Limb (tissue), 2 donors: ENCODE results near the gene MGARP.
"Not testable (repeated sequence)": the region's sequence is repeated elsewhere in the genome, so short reads cannot be mapped to it uniquely, and the experiment has no call there.

Experiments
- DNase-seq, 2 donors: peaks; one replicate each; pipeline ENCODE4 v3.0.0-alpha.2; 2016; ENCODE audit errors: extremely low spot score in 2 of 2

The MGARP gene

DNA sequence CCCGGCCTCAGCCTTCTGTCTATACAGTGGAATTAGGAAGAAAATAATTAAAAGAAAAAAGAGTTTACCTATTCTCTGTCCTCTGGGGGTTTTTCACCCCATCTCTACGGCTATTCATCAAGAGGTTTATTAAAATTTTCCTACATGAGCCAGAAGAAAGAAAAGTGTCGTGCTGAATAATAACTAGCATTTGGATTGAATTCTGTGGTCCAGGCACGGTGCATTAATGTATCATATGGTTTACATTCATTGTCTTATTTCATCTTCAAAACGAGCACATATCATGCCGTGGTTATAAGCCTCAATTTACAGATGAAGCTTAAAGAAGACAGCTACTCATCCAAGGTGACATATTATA lies 15.9 kb upstream of the MGARP start:
- DNase-seq, result no peak

DNA sequence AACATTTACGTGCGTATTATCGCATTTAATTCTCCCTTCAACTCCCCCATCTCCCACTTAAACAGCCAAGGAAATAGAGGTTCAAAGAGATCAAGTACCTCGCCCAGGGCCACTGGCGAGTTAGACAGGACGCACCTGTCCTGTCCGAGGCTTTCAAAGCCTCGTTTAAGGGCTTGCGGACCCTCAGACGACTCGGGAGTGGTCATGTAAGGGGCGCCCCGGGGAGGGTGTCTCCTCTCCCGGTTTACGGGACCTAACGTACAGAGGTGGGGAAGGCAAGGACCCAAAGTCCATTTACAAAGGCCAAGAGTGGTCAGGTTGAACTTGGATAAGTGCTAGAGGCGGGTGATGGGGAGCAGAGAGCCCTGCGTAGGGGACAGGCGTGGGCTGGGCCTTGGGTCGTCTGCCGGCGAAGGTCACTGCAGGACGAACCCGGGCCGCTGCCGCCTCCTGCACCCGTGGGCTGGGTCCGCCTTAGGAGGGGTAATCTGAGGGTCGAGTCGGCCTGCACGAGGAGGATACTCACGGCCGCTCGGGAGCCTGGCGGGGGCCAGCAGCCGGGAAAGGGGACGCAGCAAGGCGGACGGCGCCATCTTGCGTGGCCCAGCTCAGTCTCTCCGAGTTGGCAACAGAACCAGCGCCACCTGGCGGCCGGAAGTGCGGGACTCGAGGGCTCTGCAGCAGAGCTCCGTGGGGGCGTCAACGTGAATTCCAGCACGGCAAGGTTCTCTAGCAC lies 15.3 kb upstream of the MGARP start:
- peak; percentile 95 to 99 for DNase-seq

DNA sequence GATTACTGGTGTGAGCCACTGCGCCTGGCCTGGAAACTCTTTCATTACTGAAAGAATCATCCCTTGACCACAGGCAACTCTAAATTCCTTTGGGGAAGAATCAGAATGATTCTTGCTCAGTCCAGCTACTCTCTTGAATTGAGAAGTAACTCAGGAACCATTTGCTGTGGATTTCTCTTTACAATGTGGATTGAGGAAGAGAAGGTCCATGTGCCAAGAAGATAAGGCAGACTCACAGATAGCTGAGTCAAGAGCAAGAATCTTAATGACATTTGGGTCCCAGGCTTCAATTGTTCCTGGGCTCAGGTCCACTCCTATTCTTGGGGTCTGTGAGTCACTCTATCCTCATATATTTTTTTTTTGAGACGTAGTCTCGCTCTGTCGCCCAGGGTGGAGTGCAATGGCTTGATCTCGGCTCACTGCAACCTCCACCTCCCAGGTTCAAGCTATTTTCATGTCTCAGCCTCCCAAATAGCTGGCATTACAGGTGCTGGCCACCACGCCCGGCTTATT lies 6.2 kb upstream of the MGARP start:
- DNase-seq, result no peak

DNA sequence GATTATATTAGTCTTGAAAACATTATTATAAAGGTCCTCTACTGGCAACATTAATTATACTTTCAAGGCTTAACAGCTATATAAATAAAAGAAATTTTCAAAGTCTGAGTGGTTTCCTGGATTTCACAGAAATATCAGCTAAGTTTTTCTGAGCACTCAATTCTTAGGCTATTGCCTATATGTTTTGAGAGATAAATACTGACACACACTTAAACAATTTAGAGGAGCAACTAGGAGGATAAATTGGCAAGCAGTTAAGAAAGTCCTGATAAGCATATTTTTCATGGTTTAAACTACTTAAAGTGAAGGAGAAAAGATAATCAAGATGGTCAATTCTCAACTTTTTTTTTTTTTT lies 2.7 kb upstream of the MGARP start:
- no peak for DNase-seq

DNA sequence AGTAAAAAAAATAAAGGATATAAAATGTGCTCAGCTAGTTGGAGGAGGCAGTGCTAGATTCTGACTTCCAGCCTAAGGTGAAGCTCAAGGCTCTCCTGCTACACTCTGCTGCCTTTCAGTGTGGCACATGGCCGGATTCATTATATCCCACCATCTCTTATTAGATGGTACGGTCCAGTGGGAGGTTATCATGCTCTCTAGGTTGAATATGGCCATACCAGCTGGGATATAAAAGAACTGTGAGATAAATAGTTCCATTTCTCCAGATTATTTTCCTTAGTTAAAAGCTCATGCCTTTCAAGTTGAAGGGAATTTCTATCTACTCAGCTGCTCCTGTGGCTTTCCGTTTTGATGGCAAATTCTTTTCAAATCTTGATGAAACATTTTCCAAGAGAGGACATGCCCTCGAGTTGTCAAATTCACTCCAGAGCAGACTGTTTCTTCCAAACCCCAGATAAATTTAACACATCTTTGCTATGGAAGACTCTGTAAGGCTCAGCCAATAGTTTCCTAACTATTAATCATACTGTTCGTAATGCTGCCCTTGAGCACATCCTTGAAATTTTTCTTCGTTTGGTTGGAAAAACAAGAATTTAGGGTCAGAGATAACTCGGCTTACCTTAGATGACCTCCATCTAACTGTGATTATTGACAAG lies 2.2 kb upstream of the MGARP start:
- no peak for DNase-seq

DNA sequence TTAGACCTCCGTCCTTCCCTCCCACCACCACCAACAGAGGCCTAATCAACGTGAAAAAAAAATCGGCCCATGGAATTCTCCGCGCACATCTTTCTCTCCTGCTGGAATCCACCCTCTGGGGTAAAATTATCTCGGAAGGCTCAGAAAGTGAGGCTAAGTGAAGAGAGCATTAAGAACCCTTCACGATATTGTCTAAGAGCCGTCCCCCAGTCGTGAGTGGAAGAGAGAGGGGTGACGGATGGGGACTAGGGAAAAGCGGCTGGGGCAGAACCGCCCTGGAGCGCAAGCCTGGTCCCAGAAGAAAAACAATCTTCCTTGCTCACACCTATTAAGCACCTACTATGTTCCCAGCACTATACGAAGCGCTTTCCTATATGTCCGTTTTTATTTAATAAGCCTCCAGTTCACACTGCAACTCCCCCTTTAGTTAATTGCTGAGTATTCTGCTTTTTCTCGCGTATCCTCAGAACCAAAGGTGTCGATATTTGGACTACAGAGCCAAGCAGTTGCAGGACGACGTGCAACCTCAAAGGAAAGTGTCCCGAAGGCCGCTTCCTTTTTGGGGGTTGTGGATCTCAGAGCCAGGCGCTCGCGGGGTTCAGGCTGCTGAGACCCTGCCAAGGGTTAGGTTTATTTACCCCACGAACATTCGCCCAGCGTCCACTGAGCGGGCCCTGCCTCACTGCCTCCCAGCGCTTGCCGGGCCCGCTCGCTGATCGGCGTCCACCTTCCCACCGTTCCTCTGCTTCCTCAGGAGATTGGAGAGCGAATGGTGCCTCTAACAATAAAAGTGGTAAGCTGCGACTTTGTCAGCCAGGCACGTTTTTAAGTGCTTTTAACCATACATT lies 889 bp downstream of the MGARP start:
- DNase-seq, result peak in 1 of 2 donors; percentile 46

DNA sequence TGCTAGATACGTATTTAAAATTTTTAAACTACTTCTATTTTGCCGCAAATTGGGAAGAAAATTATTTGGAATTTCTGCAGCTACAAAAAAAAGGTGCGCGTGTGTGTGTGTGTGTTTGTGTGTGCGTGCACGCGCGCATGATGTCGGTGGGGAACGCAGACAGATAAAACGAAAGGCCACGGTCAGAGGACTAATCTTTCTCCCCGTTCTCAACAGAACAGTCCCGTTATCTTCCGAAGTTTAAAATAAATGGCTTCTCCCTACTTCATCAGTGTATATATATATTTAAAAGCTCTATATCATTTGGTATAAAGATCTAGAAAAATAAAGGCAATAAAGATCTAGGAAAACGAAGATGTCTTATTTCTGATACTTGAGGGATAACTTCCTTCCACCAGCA lies 1.5 kb downstream of the MGARP start:
- DNase-seq, result no peak

DNA sequence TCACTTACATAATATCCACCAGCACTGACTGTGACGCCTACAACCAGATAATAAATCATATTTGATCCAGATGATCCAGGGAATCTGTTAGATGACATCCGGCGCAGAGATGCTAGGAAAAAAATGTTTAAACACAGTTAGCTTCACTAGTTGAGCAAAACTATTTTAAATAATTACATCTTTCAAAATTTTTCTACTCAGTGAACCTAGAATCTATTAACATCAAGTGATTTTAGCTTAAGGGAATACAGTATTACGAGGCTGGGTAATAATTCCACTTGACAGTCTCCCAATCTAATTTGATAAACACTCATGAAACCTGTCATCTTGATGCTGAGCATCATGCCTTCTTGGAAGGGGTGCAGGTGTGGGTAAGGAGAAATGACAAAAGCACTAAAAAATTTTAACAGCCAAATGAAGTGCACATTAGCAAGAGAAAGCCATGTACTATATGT lies 4.7 kb downstream of the MGARP start:
- no peak for DNase-seq

DNA sequence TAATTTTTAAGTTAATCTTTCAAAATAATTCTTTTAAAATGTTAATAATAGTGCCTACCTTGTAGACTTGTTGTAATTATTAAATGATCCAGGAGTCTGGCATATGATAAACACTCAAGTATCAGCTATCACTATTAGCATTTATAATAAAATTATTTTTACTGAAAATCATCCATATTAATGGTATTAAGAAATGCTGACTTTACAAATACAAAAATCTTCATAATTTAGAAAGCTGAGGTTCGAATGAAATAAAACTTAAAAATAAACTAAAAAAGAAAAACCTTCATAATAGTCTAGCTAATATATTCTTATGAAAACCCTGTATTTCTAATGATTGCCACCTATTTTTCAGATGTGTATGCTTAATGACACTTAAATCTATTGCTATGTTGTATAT lies 5.2 kb downstream of the MGARP start:
- no peak for DNase-seq

DNA sequence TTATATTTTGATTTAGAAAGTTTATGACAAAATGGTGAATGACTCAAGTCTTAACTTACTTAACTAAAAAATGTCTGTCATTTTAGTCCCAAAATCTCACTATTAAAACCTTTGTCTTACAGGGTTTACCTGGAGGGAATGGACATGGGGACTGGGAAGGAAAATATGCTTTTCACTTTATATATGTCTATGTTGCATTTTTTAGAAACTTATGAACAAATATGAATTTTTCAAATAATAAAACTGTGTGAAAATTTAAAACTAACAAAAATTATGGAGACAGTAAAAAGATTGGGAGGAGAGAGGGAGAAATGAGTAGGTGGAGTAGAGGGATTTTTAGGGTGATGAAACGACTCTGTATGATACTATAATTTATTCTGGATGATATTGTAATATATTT lies 6.2 kb downstream of the MGARP start:
- no peak for DNase-seq

DNA sequence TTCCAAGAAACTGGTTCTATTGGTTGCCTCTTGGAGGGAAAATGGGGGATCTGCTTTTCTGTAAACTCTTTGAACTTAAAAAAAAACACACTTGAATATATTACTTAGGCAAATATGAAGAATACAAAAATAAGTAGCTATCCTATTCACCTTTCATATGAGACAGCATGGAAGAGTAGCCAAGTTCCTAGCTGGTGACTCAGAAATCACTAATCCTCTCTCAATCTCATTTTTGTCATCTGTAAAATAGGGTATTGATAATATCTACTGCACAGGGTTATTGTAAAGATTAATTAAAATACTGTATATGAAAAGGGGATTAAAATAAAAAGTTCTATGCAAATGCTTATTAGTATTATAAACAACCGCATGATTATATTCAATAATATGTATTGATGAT lies 12.7 kb downstream of the MGARP start:
- no peak for DNase-seq

DNA sequence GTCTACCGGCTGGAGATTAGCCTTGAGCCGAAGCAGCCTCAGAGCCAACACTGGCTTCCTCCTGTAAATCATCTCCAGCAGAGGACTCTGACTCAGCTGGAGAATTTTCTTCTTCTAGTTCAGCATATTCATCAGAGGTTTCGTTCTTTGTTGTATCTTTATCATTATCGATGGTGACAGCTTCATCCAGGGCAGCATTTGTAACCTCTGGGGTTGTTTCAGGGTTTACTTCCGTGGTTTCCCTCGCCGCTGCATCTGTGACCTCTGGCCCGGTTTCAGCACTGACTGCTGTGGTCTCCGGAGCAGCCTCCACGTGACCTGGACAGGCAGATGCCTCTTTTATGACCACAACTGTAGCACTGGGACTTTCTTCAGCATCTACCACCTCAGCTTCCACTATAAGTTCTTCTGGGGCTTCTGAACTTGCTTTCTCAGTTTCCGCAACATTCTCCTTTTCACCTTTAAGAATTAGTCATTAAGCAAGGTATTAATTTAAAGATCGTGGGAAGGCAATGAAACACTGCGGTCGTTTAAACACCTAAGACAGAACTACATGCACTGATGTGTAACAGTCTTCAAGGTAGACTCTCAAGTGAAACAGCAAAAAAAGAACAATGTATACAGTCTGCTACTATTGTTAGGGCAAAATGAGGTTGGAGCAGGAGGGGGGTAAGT lies 13.3 kb downstream of the MGARP start:
- peak in 1 of 2 donors; percentile 42 for DNase-seq

DNA sequence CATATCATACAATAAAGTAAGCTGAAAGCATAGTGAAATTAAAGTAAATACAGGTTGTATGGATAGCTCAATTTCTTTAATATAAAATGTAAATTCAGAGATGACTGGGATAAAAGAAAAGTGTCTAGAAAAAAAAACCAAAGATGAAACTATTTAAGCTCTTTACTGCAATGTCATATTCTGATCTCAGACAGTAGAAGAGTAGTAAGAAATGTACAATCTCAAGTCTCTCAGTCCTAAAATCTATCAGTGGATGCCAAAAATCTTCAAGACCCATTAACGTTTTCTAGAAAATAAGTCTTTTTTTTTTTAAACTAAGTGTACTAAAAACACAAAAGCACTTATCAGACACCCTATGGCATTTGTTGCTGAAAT lies 13.8 kb downstream of the MGARP start:
- no peak for DNase-seq

DNA sequence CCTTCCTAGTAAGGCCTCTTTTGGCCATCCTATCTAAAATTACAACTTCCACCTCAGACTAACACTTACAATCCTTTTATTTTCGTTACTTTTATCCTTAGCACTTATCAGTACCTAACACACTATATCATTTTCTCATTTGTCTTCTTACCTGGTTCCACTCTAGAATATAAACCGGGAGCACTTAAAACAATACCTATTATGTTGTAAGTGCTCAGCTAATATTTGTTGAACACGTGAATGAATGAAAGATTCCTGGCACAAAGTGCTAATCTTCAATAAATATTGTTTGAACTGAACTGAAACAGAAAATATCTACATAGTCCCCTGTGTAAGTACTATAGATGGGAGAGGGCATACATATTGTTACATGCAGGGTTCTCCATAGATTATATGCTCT lies 14.4 kb downstream of the MGARP start:
- DNase-seq, result no peak

DNA sequence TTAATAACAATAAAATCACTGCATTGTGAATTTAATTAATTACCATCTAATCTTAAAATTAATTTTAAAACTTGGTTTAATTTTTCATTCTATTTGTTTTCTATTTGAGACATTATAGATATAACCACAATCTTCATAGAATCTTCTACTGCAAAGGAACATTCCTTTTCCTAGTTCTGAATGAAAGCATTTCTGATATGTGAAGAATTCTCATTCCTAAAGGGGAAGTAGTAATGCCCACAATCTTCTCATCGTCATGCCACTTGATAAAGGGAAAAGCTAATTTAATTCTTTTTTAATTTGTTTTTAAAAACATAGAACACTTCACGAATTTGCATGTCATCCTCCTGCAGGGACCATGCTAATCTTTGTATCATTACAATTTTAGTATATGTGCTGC lies 23.7 kb downstream of the MGARP start:
- DNase-seq, result no peak

DNA sequence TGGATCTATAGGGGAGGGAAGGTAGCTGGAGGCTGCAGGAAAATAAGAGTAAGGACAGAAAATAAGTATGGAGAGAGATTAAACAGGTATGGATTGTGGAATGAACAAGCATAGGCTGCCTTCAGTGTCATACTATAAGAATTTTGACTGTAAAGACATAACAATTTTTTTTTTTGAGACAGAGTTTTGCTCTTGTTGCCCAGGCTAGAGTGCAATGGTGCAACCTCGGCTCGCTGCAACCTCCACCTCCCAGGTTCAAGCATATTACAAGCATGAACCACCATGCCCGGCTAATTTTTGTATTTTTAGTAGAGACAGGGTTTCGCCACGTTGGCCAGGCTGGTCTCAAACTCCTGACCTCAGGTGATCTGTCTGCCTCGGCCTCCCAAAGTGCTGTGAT lies 24.4 kb downstream of the MGARP start:
- DNase-seq, result not testable (repeated sequence)

DNA sequence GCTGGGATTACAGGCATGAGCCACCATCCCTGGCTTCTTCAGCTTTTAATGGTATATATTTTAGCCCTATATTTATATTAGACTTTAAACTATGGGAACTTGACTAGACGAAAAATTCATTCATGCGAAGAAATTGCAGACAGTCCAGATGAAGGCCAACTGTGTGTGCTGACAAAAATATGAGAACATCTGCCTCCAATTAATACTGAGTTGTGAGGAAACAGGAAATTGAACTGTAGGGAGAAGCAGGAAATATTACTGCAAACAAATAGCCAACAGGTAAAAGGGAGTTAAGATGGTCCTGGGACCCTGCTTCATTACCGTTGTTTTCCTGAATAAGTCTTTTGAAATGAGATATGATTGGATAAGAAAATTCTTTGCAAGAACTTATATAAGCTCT lies 26.3 kb downstream of the MGARP start:
- DNase-seq, result no peak

DNA sequence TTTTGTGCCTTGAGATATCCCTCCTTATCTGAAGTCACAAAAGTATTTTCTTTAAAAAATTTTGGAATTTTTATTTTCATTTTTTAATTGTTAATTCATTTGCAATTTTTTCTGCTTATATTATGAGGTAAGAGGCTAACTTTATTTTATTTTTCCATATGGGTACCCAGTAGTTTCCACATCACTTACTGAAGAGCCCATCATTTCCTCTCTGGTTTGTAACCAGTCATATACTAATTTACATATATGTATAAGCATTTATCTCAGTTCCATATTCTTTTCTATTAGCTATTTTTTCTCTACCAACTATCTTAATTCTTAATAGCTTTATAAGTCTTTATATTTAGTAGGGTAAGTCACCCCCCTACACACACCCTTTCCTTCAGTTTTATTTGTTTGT lies 27.0 kb downstream of the MGARP start:
- DNase-seq, result no peak

DNA sequence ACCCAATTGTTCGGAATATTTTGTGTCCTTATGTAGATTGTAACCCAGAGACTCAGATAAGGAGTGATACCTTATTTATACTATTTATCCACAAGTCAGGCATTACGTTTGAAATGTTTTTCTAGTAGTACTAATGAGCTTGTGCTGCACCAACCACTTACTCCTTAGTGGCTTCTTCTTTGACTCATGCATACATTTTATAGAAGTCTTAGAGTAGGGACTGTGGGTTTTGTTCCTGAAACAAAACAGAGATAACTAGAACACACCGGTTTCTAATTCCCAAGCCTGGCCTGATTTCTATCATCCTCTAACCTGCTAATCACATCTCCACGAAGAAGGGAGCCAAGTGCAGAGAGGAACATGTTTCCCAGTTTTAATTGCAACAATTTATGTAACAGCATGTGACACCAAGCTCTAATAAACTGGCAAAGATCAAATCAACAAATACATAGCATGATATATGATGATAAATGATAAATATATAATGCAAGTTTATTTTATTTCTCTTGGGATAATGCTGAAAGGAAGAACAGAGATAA lies 32.3 kb downstream of the MGARP start:
- DNase-seq, result no peak

DNA sequence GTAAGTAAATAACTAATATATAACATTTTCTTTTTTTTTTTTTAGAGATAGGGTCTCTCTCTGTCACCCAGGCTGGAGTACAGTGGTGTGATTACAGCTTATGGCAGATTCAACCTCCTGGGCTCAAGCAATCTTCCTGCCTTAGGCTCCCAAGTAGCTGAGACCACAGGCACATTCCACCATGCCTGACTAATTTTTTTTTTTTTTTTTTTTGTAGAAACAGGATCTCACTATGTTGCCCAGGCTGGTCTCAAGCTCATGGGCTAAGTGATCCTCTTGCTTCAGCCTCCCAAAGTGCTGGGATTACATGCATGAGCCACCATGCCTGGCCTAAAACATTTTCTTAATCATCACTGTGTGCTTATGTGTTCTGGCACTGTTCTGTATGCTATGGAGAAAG lies 32.8 kb downstream of the MGARP start:
- no peak for DNase-seq

DNA sequence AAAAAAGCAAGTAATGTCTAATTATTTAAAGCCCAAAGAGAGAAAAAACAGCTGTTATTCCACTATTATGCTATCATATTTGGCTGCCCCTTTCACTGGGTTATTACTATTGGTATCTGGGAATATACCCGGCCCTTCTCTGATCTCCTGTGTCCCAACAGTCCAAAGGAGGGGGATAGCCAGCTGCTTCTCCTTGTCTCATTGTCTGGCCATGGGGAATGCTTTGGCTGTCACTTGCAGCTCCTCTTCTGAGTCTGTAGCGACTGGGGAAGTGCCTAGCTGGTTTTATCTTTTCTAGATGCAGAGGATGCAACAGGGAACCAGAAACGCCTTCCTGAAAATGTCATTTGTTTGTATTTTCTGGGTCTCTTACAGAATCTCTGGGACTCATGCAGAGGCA lies 33.9 kb downstream of the MGARP start:
- DNase-seq, result no peak

DNA sequence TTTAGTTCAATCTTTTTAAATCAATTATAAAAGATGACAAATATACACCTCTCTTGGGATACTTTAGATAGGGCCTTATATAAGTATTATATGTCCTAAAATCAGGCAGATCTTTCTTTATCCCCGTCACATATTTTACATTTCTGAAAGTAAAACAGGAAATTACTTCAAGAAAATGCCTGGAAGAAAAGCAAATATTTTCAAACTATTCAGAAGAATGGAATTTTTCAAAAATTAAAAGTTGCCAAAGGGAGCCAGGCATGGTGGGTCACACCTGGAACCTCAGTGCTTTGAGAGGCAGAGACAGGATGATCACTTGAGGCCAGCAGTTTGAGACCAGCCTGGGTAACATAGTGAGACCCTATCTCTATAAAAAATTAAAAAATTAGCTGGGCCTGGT lies 34.4 kb downstream of the MGARP start:
- DNase-seq, result no peak
